GM18909 (cell line): ENCODE measurements around the gene ZKSCAN2.

ENCODE experiments used
- ATAC-seq: cut with Tn5 transposase; IDR thresholded peaks from one replicate; pipeline ENCODE4 v1.9.1; 2021; ENCODE audit warnings: mild to moderate bottlenecking; ENCODE audit not compliant: unreplicated experiment, poor library complexity

The ZKSCAN2 gene

GRCh38 chr16:25224731-25225319, 32.8 kb downstream of the ZKSCAN2 start:
- no peak for ATAC-seq

GRCh38 chr16:25223964-25224363, 33.7 kb downstream of the ZKSCAN2 start:
- no peak for ATAC-seq

- ATAC-seq = no peak
Measured at GRCh38 chr16:25222959-25223358, 34.7 kb downstream of the ZKSCAN2 start.

GRCh38 chr16:25219070-25219737, 38.4 kb downstream of the ZKSCAN2 start:
- ATAC-seq = no peak

GRCh38 chr16:25217921-25218320, 39.7 kb downstream of the ZKSCAN2 start:
- no peak for ATAC-seq

- no peak for ATAC-seq
Measured at GRCh38 chr16:25217112-25217511, 40.5 kb downstream of the ZKSCAN2 start.

GRCh38 chr16:25213709-25214397, 43.8 kb downstream of the ZKSCAN2 start:
- ATAC-seq = no peak

GRCh38 chr16:25212636-25213035, 45.0 kb downstream of the ZKSCAN2 start:
- ATAC-seq = no peak

GRCh38 chr16:25210758-25211157, 46.9 kb downstream of the ZKSCAN2 start:
- no peak for ATAC-seq

- ATAC-seq = no peak
Measured at GRCh38 chr16:25199457-25199856, 58.2 kb downstream of the ZKSCAN2 start.

GRCh38 chr16:25198021-25198420, 59.6 kb downstream of the ZKSCAN2 start:
- no peak for ATAC-seq

GRCh38 chr16:25194273-25194878, 63.3 kb downstream of the ZKSCAN2 start:
- no peak for ATAC-seq

GRCh38 chr16:25192096-25192495, 65.5 kb downstream of the ZKSCAN2 start:
- ATAC-seq = no peak

- no peak for ATAC-seq
Measured at GRCh38 chr16:25189305-25189704, 68.3 kb downstream of the ZKSCAN2 start.

GRCh38 chr16:25187491-25187795, 70.2 kb downstream of the ZKSCAN2 start:
- no peak for ATAC-seq
